PC-3 (cell line): Measurements from ENCODE around the gene SLC6A9. TPM values are rescaled to one million over a fixed set of nuclear protein-coding genes. Genes with fewer than 3 reads are reported as not detected.

ENCODE experiments used
- ATAC-seq: fragments of 200-7000 bp; cut with Tn5 transposase; 2 replicates; pipeline ENCODE4 v1.9.1; 2020; ENCODE audit warnings: mild to moderate bottlenecking, moderate library complexity
- BruUV-seq: library from RNA; stranded (reverse); fragments of 400-500 nt; replicated peaks from 2 replicates; lab custom pipeline; 2021; lab: Mats Ljungman, UMichigan
- CTCF ChIA-PET: fragments of 300-600 bp; sonication (Branson Sonifier 250); formaldehyde crosslinking; loops from one replicate; lab custom pipeline; 2022; ENCODE audit warnings: antibody characterized with exemption; lab: Charles Lee
- POLR2A ChIA-PET: fragments of 300-600 bp; sonication (Branson Sonifier 250); formaldehyde crosslinking; loops from one replicate; lab custom pipeline; 2022; ENCODE audit warnings: antibody characterized with exemption; ENCODE audit not compliant: unreplicated experiment; lab: Charles Lee
- DNase-seq: peaks from one replicate; pipeline ENCODE4 v3.0.0-alpha.2; 2015
- H2AFZ ChIP-seq: fragments of 300-600 bp; sonication (generic); 2 replicates; pipeline ENCODE4 v1.6.0; 2016; ENCODE audit warnings: antibody characterized with exemption, low read length
- H3F3A ChIP-seq: fragments of 300-600 bp; sonication (generic); one replicate; pipeline ENCODE4 v1.6.0; 2017; ENCODE audit warnings: antibody characterized with exemption, low read length, control low read depth, mild to moderate bottlenecking; ENCODE audit not compliant: unreplicated experiment
- H3K27ac ChIP-seq: fragments of 300-600 bp; sonication (generic); 2 replicates; pipeline ENCODE4 v1.5.1; 2016; ENCODE audit warnings: mild to moderate bottlenecking, low read length
- H3K27me3 ChIP-seq: fragments of 300-600 bp; sonication (generic); 2 replicates; pipeline ENCODE4 v1.6.1; 2016; ENCODE audit warnings: low read length, mixed read lengths
- H3K36me3 ChIP-seq: fragments of 300-600 bp; sonication (generic); 2 replicates; pipeline ENCODE4 v1.6.1; 2016; ENCODE audit warnings: low read depth, mixed run types, low read length, mixed read lengths
- H3K4me1 ChIP-seq: fragments of 300-600 bp; sonication (generic); 2 replicates; pipeline ENCODE4 v1.5.1; 2016; ENCODE audit warnings: low read length; ENCODE audit not compliant: insufficient read depth
- H3K4me2 ChIP-seq: fragments of 300-600 bp; sonication (generic); 2 replicates; pipeline ENCODE4 v1.6.0; 2016; ENCODE audit warnings: low read length
- H3K4me3 ChIP-seq: fragments of 300-600 bp; sonication (generic); 2 replicates; pipeline ENCODE4 v1.5.1; 2016; ENCODE audit warnings: mild to moderate bottlenecking, low read length, mixed read lengths
- H3K79me2 ChIP-seq: fragments of 300-600 bp; sonication (generic); 2 replicates; pipeline ENCODE4 v1.6.1; 2017; ENCODE audit warnings: low read length, mixed read lengths
- H3K9ac ChIP-seq: fragments of 300-600 bp; sonication (generic); 2 replicates; pipeline ENCODE4 v1.6.0; 2016; ENCODE audit warnings: mild to moderate bottlenecking, low read length
- H3K9me2 ChIP-seq: fragments of 300-600 bp; sonication (generic); replicated peaks from 2 replicates; pipeline ENCODE4 v1.6.1; 2016; ENCODE audit warnings: mixed run types, low read length, mixed read lengths
- H3K9me3 ChIP-seq: fragments of 300-600 bp; sonication (generic); 2 replicates; pipeline ENCODE4 v1.6.1; 2016; ENCODE audit warnings: low read length, mixed read lengths
- H4K20me1 ChIP-seq: fragments of 300-600 bp; sonication (generic); 2 replicates; pipeline ENCODE4 v1.6.1; 2016; ENCODE audit warnings: low read length, mixed read lengths
- CTCF ChIP-seq: fragments of 300-600 bp; sonication (generic); conservative IDR thresholded peaks from 2 replicates; pipeline ENCODE4 v1.5.1; 2017; ENCODE audit warnings: antibody characterized with exemption, low read depth, mild to moderate bottlenecking, low read length
- EZH2 ChIP-seq: fragments of 300-600 bp; sonication (generic); IDR thresholded peaks from one replicate; pipeline ENCODE4 v1.6.1; 2017; ENCODE audit warnings: antibody characterized with exemption, mild to moderate bottlenecking, low read length; ENCODE audit not compliant: unreplicated experiment
- EZH2phosphoT487 ChIP-seq: fragments of 300-600 bp; sonication (generic); IDR thresholded peaks from 2 replicates; pipeline ENCODE4 v1.6.1; 2018; ENCODE audit warnings: mild to moderate bottlenecking, antibody characterized with exemption, low read length, borderline replicate concordance
- intact Hi-C: fragments of 100-400 bp; cut with micrococcal nuclease; formaldehyde crosslinking; loops from 2 replicates; pipeline ENCODE4 v1.9.0; 2023
- total RNA-seq: library from RNA; depleted of rRNA; stranded (reverse); fragments of >200 nt; gene quantifications from 2 replicates; pipeline ENCODE4 v1.2.3, GENCODE V29; 2014

SLC6A9 gene
- total RNA-seq, 1 experiment from 2014 or later, result 11.2 TPM

GRCh38 chr1:43998000-43998378, 33.3 kb downstream of the SLC6A9 start:
- Histone ChIP-seq H3K9ac (no peak overlapping the region), H4K20me1 (no peaks in the 10 kb centered on the region), H3K27ac (no peak overlapping the region), H3K4me1 (no peaks in the 10 kb centered on the region), H3K79me2 (no peaks in the 10 kb centered on the region), H3K9me3 (no peaks in the 10 kb centered on the region), H3F3A (no peaks in the 10 kb centered on the region), H3K9me2 (no peaks in the 10 kb centered on the region), H3K36me3 (0 out of 2 replicates have a peak, but pooled peaks cover 4% of the 10 kb centered on the region), H3K27me3 (no peaks in the 10 kb centered on the region), H3K4me2 (no peak overlapping the region), H2AFZ (no peak overlapping the region), H3K4me3 (no peak overlapping the region)
- DNase-seq, result no peak
- intact Hi-C loops, result no loop called here
- CTCF ChIA-PET, result no interaction called here
- no TSS peak for BruUV-seq
- TF ChIP-seq CTCF (no peak), EZH2 (no peak), EZH2phosphoT487 (no peak)
- no peak for ATAC-seq
- POLR2A ChIA-PET, result no interaction called here

- no peak overlapping the region for H3K9ac ChIP-seq
- H3K27ac ChIP-seq, result no peak overlapping the region
- ChIA-PET CTCF (no interaction called here), POLR2A (no interaction called here)
- H4K20me1 ChIP-seq, result no peaks in the 10 kb centered on the region
- no peaks in the 10 kb centered on the region for H3K27me3 ChIP-seq
- DNase-seq (no peak), ATAC-seq (no peak)
- intact Hi-C loops, result no loop called here
- no peaks in the 10 kb centered on the region for H3K9me3 ChIP-seq
- 0 out of 2 replicates have a peak, but pooled peaks cover 4% of the 10 kb centered on the region for H3K36me3 ChIP-seq
- no peak overlapping the region for H3K4me3 ChIP-seq
- no peak overlapping the region for H2AFZ ChIP-seq
- H3K79me2 ChIP-seq, result no peaks in the 10 kb centered on the region
- H3F3A ChIP-seq, result no peaks in the 10 kb centered on the region
- TF ChIP-seq EZH2, result no peak
- TF ChIP-seq CTCF, result no peak
- BruUV-seq, result no TSS peak
- no peak overlapping the region for H3K4me2 ChIP-seq
- no peaks in the 10 kb centered on the region for H3K9me2 ChIP-seq
- H3K4me1 ChIP-seq, result 0 out of 2 replicates have a peak, but pooled peaks cover 4% of the 10 kb centered on the region
These were observed 33.8 kb downstream of the SLC6A9 start for GRCh38 chr1:43997295-43997999.

GRCh38 chr1:43996733-43997115, 34.5 kb downstream of the SLC6A9 start:
- CTCF ChIA-PET, result no interaction called here
- Histone ChIP-seq H3K27ac (no peak overlapping the region), H4K20me1 (no peaks in the 10 kb centered on the region), H3F3A (no peaks in the 10 kb centered on the region), H3K79me2 (no peaks in the 10 kb centered on the region), H3K9me3 (no peaks in the 10 kb centered on the region), H3K4me2 (no peak overlapping the region), H3K4me1 (peaks cover 9% of the 10 kb centered on the region; the same call in 1 of the 2 replicates), H3K36me3 (no peaks in the 10 kb centered on the region), H3K4me3 (no peak overlapping the region), H3K9ac (no peak overlapping the region), H3K27me3 (no peaks in the 10 kb centered on the region), H3K9me2 (no peaks in the 10 kb centered on the region), H2AFZ (no peak overlapping the region)
- intact Hi-C loops, result no loop called here
- ATAC-seq, result no peak
- no TSS peak for BruUV-seq
- TF ChIP-seq CTCF (no peak), EZH2 (no peak), EZH2phosphoT487 (no peak)
- no peak for DNase-seq
- POLR2A ChIA-PET, result no interaction called here
